Stimulated activated CD8-positive, alpha-beta memory T cell treated with anti-CD3 and anti-CD28 coated beads, Interleukin-7, amount 100 ng/mL, for 24 hours (primary cell): Measurements from ENCODE around the gene DLG2.
"Not testable (repeated sequence)": the region's sequence is repeated elsewhere in the genome, so short reads cannot be mapped to it uniquely, and the experiment has no call there.

Experiments used
- DNase-seq: peaks from one replicate; pipeline ENCODE4 v3.0.0-alpha.2; 2020; ENCODE audit warnings: low read depth

Gene DLG2

DNA sequence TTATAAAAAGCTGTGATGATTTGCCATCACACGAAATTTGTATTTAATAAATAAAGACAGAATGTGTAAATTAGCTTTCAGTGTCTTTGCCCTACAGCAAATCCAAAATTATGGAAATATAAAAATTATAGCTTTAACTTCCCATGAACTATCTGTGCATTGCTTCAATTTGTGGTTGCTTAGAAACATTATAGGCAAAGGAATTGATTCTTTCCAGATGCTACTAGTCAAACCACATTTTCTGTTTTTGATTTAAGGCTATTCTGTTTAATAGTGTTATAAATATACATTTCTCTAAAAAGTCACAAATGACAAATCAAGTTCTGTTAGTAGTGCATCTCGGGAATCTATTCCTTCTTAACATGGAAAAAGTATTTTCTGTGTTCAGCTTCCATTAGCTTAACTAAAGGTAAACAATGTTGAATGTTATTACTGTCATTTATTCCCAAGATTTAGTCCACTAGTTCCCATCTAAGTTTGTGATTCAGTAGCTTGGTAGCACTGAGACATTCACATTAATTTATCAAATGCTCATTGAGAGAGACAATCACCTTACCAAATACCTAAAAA is 1254.7 kb downstream of the DLG2 start:
- DNase-seq: no peak

DNA sequence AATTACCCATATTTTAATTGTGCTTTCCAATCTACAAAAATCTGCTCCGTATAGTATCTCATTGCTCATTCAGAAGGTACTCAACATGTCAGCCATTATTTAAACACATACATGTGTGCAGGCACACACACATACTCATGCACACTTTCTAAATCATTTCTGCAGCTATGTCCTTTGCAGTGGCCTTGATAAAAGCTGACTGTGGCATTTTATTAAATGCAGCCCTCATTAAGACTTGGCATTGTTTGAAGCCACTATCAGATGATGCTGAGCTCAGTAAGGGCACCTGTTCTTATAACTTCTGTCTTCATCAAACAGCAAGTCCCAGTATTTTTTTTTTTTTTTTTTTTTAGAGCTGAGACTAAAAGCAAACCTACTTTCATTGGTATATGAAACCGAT is 1269.1 kb downstream of the DLG2 start:
- no peak for DNase-seq

DNA sequence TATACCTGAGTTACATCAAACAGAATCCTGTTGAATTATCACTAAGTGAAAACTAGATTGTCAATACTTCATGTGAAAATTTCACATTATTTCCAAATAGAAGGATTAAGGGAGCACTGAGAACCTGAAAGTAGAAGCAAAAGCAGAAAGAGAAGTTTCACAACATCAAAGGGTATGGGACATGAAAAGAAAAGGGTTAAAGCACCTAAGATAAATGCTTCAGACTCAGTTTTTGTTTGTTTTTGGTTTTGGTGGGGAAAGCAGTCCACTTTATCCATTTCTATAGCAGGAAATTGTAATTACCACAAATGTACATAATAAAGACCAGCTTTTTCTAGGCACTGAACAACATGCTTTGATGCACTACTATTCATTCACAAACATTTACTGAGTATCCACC is 1271.2 kb downstream of the DLG2 start:
- DNase-seq: no peak

DNA sequence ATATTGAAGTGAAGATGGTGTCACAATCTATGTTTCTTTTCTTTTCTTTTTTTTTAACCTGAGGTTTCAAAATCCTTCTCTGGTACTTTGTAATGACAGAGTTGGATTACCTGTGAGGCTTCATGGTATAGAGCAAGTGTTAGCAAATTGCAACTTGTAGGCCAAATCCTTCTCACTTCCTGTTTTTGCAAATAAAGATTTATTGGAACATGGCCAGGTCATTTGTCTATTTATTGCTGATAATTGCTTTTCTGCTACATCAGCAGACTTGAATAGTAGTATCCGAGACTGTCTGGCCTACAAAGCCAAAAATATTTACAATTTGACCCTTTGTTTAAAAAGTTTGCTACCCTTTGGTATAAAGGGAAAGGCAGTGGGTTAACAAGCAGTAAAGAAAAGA is 1281.5 kb downstream of the DLG2 start:
- no peak for DNase-seq

DNA sequence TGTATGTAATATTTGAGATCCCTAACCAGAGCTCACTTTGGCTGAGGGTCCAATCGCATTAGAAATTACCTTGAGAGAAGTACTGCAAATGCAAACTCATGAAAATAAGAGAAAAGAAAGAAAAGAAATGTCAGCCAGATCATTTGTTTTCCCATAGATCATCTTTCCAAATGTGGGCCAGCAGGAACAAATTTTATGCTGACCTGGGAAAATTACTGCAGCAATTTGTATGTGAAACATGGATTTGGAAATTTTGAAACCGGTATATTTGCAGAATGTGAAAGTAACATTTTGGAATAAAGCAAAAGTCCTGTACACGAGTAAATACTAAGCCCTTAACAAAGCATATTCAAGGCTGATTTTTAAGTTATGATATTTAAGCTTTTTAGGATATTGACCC is 1282.1 kb downstream of the DLG2 start:
- no peak for DNase-seq

DNA sequence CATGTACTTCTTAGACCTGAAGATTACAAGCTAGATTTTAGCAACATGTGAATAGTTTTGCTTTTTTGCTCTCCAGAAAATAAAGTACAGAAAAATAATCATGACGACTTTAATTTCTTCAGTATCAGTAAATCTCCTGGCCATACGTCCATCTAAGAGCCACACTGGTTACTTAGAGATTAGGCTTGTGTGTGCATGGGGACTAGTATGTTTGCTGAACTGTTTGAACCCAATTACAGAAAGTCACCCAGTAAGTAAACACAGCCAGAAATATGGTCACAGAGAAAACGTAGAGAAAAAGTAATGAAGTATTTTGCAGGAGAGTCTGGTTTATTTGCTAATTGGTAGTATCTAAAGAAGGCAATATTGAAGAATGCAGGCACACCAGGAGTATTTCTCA is 1287.3 kb downstream of the DLG2 start:
- no peak for DNase-seq

DNA sequence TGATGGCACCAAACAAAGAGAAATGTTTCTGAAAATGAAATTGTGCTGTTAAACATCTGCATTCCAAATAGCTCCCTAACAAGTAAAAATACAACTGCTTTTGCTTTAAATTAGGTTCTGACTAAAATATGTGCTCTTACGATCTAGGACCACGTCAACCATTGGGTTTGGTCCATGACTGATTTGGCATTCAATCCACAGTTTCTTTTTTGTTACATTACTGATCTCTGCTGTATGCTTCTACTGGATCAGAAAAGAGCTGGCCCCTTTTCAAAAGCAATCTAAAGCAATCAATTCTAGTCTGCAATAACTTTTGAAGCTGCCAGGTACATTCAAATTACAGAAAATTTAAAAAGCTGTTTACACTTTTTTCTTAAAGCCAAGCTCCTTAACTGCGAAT is 1293.9 kb downstream of the DLG2 start:
- DNase-seq: no peak

DNA sequence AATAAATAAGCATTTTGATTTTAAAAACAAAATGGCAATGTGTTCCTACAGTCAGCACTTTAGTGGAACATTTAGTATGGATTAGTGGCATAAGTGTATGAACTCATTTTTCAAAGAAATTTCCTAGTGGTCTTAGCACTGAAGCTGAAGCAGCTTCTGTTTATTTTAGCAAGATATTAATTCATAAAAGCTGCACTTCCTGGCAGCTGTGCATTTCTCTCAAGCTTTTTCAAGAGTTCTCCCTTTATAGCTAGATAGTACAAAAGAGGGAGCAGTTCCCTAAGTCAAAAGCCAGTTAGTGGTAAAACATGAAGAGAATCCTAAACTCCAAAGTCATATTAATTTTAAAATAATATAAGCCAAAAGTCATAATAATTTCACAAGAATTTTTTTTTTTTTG is 1304.9 kb downstream of the DLG2 start:
- DNase-seq: no peak

DNA sequence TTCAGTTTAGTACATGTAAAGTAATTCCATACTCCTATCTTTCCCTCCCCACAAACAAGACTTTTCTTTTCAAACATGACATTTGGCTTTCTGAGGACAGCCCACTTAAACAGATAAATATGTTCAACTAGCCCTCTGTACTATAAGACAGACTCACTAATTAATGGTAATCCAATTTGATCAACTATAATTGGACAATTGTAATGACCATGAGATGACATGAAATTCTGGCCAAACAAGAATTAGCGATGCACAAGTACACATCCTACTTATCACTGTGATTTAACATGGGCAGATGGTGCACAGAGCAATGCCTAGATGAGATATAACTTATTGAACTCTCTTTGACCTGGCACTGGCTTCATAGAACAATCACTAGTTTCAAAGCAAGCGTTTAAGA is 1307.3 kb downstream of the DLG2 start:
- no peak for DNase-seq

DNA sequence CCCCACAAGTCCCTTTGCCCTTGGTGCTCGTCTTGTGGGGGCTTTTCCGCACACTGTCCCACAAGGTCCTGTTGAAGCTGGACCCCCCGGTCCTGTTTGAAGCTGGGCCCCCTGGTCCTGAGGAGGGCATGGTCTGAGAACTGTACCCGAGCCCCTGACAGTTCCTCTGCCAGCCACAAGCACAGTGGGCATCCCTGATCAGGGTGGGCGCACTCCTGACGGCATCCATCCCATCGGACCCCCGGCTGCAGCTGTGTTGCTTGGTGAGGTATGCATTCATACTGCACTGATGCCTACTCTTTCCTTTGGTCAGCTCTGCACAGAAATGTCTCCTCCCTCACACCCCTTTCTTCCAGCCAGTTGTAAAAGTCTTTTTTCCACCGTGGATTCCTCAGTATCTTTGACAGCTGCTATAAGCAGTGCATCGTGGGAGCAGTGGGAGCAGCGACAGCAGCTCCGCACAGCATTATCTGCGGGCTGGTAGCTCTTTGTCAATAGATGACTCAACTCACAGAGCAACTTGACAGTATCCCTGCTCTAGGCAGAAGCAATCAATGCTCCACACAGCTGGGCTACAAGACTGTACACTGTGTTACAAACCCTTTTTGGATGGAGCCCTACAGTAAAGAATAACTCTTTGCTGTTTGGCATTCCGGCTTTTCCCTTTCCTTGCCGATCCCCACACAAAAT is 1310.1 kb downstream of the DLG2 start:
- no peak for DNase-seq

DNA sequence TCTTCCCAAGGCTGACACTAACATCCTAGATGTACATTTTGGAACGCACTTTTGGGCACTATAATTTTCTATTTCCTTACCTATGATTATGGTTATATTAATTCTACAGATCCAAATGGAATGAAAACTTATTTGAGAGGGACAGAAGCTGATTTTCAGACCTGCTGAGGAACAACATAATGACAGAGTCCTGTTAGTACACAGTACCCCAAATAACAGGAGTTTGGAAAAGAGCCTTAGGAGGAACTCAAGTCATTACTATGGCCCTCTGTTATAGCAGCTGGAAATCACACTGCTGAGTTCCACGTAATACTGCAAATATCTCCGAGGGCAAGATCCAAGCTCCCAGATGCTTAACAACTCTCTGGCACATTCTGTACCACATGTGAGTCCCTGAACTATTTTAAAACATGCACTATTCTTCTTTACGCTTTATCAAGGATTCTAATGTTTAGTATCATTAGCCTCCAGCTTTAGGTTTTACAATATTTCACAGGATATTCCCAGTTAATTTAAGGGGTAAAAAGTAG is 1313.2 kb downstream of the DLG2 start:
- no peak for DNase-seq

DNA sequence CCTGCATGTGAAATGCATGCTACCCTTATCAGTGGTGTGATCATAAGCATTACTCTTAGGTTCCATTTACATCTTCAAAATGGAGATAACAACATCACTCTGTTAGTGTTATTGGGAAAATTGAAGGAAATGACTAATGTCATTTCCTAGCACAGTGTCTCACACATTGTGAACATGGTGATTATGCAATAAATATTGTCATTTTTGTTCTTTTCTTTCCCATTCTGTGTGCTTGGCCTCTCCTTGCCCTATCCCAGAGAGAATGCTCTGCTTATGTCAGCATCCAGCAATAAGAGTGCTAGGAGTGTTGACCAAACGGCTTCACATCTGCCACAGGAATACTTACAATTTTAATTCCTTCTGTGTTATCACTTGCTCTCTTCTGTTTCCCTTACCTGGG is 1316.9 kb downstream of the DLG2 start:
- DNase-seq: no peak

DNA sequence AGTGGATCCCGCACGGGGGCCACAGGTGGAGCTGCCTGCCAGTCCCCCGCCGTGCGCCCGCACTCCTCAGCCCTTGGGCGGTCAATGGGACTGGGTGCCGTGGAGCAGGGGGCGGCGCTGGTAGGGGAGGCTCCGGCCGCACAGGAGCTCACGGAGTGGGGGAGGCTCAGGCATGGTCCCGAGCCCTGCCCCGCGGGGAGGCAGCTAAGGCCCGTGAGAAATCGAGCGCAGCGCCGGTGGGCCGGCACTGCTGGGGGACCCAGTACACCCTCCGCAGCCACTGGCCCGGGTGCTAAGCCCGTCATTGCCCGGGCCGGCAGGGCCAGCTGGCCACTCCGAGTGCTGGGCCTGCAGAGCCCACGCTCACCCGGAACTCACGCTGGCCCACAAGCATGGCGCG is 1318.7 kb downstream of the DLG2 start:
- DNase-seq: not testable (repeated sequence)

DNA sequence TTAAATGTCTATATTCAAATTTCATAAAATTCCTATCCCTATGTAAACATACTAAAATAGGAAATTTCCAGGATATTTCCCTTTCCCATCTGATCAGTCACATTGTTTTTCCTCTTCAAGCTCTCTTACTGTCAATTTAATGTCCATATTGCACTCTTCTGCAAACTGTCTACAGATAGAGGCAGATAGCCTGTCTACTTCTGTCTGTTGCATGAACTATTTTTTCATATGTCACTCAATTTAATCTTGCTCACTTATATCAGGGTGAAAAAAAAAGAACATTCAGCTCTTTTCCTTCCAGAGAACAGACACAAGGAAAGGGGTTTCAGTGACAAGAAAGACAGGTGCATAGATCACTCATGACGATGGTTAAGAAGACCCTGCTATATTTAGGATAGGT is 1327.1 kb downstream of the DLG2 start:
- no peak for DNase-seq

DNA sequence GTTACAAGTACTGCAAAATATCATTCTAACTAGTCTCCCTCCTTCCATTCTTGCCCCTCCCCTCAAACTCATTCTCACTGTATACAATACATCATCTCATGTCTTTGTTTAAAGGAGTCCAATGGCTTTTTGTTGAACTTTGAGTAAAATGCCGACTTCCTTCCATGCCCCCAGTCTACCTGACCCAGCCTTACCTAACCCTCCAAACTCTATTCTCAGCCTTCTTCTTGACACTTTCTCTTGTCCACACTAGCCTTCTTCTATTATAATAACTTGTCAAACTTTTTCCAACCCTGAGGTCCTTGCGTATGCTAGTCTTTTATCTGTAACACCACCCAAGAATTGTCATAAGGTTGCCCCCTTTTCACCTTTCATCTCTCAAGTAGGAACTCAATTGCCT is 1329.6 kb downstream of the DLG2 start:
- no peak for DNase-seq

DNA sequence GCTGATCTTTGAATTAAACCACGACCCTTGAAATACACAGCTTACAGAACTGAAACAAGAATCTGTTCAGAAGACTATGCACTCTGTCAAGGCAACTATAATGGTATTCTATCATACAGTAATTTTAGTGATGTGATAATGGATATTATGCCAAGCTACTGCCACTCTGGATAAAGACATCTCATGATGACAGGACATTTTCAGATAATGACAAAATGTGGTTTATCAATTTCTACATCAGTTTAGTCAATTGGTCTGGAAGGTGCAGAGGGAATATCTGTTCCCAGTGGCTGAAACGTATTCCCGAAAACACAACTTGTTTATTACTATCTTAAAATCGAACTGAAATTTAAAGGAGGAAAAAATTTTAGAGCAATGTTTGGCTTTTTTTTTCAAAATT is 1331.3 kb downstream of the DLG2 start:
- no peak for DNase-seq

DNA sequence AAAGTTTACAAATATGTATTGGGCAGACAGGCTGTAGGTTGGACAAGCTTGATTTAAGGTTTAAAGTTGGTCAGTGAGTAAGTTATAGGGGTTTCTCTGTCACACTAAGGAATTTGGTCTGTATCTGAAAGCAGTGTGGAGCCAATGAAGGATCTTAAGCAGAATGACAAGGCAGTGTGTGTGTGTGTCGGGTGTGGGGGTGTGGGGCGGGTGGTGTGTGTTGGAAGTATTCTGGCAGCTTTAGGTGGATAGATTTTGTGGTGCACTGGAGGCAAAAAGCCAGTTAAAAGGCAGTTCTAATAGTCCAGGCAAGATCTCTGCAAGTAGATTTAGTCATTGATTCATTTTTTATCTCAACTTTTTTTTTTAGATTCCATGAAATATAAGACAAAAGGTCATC is 1334.2 kb downstream of the DLG2 start:
- DNase-seq: no peak

DNA sequence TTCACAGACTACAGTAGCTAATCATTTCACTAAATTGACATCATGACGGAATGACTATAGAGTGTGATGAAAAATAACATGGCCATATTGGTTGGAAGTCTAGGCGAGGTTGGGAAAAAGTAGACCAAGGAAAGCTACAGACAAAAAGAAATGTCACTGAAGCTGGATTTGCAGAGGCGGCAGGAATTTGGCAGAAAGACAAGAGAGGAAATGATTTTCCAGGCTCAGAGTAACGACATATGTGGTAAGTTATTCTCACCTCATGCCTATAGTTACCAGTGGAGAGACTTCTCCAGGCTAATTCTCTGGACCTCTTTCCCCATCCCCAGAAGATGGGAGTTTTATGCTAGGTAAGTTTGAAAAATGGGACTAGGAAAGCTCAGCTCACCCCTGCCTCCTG is 1335.1 kb downstream of the DLG2 start:
- DNase-seq: no peak

DNA sequence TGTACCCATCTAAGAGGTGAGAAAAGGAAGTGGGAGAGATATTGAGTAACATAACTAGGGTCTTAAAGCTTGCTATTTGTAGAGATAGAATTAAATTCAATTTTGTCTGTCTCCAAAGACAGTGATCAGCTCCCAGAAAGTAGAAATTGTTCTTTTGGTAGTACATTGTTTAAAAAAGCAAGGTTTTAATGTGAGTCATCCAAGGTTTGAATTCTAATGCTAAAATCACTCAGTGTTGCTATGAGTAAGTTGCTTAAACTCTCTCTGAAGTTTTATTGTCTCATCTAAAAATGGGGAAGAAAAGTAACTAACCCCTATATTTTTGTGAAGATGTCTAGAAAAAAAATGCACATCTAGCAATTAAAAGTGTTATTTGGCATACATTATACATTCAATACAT is 1336.5 kb downstream of the DLG2 start:
- no peak for DNase-seq

DNA sequence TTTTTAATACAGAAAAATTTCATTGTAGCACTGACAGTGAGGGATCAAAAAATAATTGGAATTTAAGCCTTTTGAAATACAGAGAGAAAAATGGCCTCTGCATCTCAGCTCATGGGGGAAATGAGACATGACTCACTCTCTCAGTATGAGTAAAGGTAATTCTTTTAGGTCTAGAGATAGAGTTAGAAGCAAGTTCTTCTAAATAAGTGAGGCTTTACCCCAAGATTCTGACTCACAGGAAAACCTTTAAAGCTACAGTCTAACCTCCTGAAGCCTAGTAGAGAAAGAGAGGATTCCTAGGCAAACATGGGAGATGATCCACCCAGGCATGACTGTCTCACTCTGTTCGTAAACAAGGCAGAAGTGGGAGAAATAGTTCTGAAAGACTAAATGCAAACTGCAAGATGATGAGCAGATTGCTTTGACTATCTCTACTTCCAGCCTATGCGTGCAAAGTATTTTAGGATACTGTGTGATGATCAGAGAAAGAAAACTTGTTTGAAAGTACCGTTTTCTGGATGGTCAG is 1337.7 kb downstream of the DLG2 start:
- no peak for DNase-seq

DNA sequence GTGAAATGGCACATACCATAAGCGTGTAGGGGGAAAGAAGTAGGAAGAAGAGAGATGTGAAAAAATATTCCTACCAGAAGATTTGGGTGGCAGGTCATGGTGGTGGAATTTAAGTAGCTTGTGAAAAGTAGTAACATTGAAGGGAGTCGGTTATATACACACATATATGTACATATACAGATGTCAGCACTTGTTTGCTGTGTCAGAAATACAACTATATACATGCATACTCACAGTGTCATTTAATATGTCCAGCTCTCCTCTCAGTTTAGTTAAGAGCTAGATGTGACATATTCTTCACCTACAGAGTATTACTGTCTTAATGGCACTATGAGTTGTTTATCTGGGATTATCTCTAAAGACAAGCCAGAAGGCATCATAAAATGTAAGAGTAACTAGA is 1353.6 kb downstream of the DLG2 start:
- DNase-seq: no peak

DNA sequence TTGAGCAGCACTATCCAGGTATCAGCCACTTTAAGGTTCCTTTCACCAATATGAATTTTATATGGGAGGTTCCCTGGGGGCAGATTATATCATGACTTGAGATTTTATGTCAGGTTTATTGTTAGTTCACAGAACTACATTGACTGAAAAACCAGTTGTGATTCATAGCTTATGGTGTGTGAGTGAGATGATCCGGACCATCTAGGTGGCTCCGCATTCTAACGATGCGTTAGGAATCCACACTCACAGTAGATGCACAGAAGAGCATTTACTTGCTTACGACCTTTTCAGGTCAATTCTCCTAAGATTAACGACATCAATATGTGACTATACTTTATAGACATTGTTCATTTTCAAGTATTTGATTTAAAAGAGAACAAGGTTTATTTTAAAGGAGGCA is 1356.7 kb downstream of the DLG2 start:
- DNase-seq: no peak

DNA sequence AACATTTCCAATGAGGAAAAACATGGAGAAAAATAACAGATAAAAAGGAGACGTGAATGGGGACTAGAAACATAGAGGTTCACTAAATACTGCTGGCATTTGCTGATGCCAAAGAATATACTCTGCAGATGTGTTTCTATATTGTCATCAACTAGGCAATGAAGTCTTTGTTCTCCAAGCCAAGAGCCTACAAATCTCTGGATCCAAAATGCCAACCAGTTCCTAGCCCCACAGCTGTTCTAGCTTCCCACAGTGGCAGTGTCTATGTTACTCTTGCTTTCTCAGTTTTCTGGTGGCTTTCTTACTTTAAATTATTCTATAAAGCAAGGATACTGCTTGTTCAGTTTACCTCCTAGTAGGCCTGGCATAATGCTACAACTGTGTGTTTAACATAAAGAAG is 1363.1 kb downstream of the DLG2 start:
- no peak for DNase-seq

DNA sequence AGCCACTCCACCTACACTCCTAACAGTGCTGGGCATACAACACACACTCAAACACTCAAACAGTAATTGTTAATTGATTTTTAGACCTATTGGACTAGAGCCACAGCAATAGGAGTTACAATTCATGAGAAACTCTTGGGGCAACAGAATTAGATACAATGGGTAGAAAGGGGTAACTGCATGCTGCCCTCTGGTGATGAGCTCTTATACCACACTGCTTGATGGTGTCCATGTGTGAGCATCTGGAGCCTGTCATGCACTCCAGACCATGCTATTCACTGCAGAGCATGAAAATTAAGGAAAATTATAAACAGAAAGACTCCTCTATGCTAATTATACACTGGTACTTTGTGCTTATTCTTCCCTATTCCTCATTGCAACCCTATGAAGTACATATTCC is 1365.4 kb downstream of the DLG2 start:
- no peak for DNase-seq
